Panc1 (cell line): ENCODE data around the gene UGT1A9. TPM values are rescaled to one million over a fixed set of nuclear protein-coding genes. Genes with fewer than 3 reads are reported as not detected.

Experiments
- ATAC-seq: fragments of 200-7000 bp; cut with Tn5 transposase; 2 replicates; pipeline ENCODE4 v1.9.1; 2020; ENCODE audit warnings: mild to moderate bottlenecking, moderate library complexity
- BruUV-seq: library from RNA; stranded (reverse); fragments of 400-500 nt; replicated peaks from 2 replicates; lab custom pipeline; 2021; lab: Mats Ljungman, UMichigan
- CTCF ChIA-PET: fragments of 300-600 bp; sonication (Branson Sonifier 250); formaldehyde crosslinking; loops from one replicate; lab custom pipeline; 2022; ENCODE audit warnings: antibody characterized with exemption; lab: Charles Lee
- POLR2A ChIA-PET: fragments of 300-600 bp; sonication (Branson Sonifier 250); formaldehyde crosslinking; loops from one replicate; lab custom pipeline; 2022; ENCODE audit warnings: antibody characterized with exemption; lab: Charles Lee
- DNase-seq: peaks from one replicate; pipeline ENCODE4 v3.0.0-alpha.2; 2010; ENCODE audit warnings: low read depth, low spot score
- H3K27ac ChIP-seq: 2 replicates; pipeline ENCODE4 v1.5.1; 2011; ENCODE audit warnings: mild to moderate bottlenecking, low read length, inconsistent platforms
- H3K27me3 ChIP-seq: fragments of 200-500 bp; sonication (Bioruptor generic); 2 replicates; pipeline ENCODE4 v1.6.0; 2014; ENCODE audit warnings: low read length, inconsistent platforms; ENCODE audit not compliant: control insufficient read depth, insufficient read depth
- H3K36me3 ChIP-seq: fragments of 200-500 bp; sonication (Bioruptor generic); 2 replicates; pipeline ENCODE4 v1.5.1; 2014; ENCODE audit warnings: inconsistent platforms, mild to moderate bottlenecking, low read length, moderate library complexity; ENCODE audit not compliant: control insufficient read depth, insufficient read depth
- H3K4me1 ChIP-seq: 2 replicates; pipeline ENCODE4 v1.5.1; 2011; ENCODE audit warnings: inconsistent platforms, mild to moderate bottlenecking, low read length, moderate library complexity; ENCODE audit not compliant: control insufficient read depth, insufficient read depth
- H3K4me3 ChIP-seq, 2 experiments: 2 replicates each; pipeline ENCODE4 v1.5.1; 2011 to 2012; ENCODE audit warnings: low read depth in 2 of 2, low read length in 2 of 2, mild to moderate bottlenecking in 2 of 2, inconsistent platforms in 1 of 2, moderate library complexity in 1 of 2
- H3K9me3 ChIP-seq: fragments of 200-500 bp; sonication (Bioruptor generic); 2 replicates; pipeline ENCODE4 v1.5.1; 2014; ENCODE audit warnings: low read depth, mild to moderate bottlenecking, inconsistent platforms, low read length, moderate library complexity; ENCODE audit not compliant: control insufficient read depth, insufficient read depth
- POLR2AphosphoS5 ChIP-seq: IDR thresholded peaks from 2 replicates; pipeline ENCODE4 v1.6.1; 2012; ENCODE audit warnings: mild to moderate bottlenecking, low read depth, low read length, moderate library complexity
- SIN3A ChIP-seq: IDR thresholded peaks from 2 replicates; pipeline ENCODE4 v1.6.1; 2012; ENCODE audit warnings: low read depth, mild to moderate bottlenecking, low read length, moderate library complexity, borderline replicate concordance; ENCODE audit not compliant: insufficient read depth
- in situ Hi-C: cut with HindIII; loops from 2 replicates; pipeline ENCODE4 v1.10.0; 2016; ENCODE audit warnings: low sequenced_read_pairs, low pct_unique_long_range_greater_than_20kb
- intact Hi-C: fragments of 100-400 bp; cut with micrococcal nuclease; formaldehyde crosslinking; loops from one replicate; pipeline ENCODE4 v1.10.0; 2022; ENCODE audit not compliant: unreplicated experiment
- total RNA-seq: library from RNA; stranded (reverse); gene quantifications from one replicate; pipeline ENCODE4 v1.2.1, GENCODE V29; 2021; ENCODE audit not compliant: unreplicated experiment
- TF ChIP-seq, protein P1 (sequence below): fragments of 450-650 bp; IDR thresholded peaks from 2 replicates; pipeline ENCODE4 v1.5.1; 2017; ENCODE audit warnings: mild to moderate bottlenecking
- TF ChIP-seq, protein P2 (sequence below), 2 experiments: IDR thresholded peaks; 2 replicates each; pipeline ENCODE4 v1.6.1; 2011 to 2012; ENCODE audit warnings: low read depth in 2 of 2, control low read depth in 1 of 2, low read length in 1 of 2, mild to moderate bottlenecking in 1 of 2, moderate library complexity in 1 of 2; ENCODE audit not compliant: insufficient read depth in 1 of 2

Gene UGT1A9
- total RNA-seq, 1 experiment from 2014 or later: not detected

DNA sequence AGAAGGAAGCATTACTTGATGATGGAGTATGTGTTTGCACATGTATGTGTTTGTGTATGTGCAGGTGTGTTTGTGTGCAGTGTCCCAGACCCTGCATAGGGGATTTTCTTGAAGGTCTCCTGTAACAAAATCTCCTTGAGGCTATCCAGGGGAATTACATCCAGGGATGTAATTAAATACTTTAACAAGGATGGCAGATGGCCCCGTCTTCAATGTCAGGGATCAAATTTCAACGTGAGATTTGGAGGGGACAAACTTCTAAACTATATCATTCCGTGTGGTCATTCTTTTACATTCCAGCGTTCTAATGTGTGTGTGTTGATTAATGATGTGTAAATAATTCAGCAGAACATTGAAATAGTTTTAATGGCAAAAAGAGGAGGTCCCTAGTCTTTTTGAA, 3.3 kb downstream of the UGT1A9 start:
- H3K27me3 ChIP-seq: no peaks in the 10 kb centered on the region
- no peaks in the 10 kb centered on the region for H3K36me3 ChIP-seq
- no peak overlapping the region for H3K27ac ChIP-seq
- ATAC-seq (no peak), DNase-seq (no peak)
- POLR2A ChIA-PET: no interaction called here
- H3K9me3 ChIP-seq: no peaks in the 10 kb centered on the region
- in situ Hi-C loops (no loop called here), intact Hi-C loops (no loop called here)
- CTCF ChIA-PET: no interaction called here
- no peaks in the 10 kb centered on the region for H3K4me1 ChIP-seq
- BruUV-seq: no TSS peak
- TF ChIP-seq, protein P1, sequence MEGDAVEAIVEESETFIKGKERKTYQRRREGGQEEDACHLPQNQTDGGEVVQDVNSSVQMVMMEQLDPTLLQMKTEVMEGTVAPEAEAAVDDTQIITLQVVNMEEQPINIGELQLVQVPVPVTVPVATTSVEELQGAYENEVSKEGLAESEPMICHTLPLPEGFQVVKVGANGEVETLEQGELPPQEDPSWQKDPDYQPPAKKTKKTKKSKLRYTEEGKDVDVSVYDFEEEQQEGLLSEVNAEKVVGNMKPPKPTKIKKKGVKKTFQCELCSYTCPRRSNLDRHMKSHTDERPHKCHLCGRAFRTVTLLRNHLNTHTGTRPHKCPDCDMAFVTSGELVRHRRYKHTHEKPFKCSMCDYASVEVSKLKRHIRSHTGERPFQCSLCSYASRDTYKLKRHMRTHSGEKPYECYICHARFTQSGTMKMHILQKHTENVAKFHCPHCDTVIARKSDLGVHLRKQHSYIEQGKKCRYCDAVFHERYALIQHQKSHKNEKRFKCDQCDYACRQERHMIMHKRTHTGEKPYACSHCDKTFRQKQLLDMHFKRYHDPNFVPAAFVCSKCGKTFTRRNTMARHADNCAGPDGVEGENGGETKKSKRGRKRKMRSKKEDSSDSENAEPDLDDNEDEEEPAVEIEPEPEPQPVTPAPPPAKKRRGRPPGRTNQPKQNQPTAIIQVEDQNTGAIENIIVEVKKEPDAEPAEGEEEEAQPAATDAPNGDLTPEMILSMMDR: no peak
- TF ChIP-seq, protein P2, sequence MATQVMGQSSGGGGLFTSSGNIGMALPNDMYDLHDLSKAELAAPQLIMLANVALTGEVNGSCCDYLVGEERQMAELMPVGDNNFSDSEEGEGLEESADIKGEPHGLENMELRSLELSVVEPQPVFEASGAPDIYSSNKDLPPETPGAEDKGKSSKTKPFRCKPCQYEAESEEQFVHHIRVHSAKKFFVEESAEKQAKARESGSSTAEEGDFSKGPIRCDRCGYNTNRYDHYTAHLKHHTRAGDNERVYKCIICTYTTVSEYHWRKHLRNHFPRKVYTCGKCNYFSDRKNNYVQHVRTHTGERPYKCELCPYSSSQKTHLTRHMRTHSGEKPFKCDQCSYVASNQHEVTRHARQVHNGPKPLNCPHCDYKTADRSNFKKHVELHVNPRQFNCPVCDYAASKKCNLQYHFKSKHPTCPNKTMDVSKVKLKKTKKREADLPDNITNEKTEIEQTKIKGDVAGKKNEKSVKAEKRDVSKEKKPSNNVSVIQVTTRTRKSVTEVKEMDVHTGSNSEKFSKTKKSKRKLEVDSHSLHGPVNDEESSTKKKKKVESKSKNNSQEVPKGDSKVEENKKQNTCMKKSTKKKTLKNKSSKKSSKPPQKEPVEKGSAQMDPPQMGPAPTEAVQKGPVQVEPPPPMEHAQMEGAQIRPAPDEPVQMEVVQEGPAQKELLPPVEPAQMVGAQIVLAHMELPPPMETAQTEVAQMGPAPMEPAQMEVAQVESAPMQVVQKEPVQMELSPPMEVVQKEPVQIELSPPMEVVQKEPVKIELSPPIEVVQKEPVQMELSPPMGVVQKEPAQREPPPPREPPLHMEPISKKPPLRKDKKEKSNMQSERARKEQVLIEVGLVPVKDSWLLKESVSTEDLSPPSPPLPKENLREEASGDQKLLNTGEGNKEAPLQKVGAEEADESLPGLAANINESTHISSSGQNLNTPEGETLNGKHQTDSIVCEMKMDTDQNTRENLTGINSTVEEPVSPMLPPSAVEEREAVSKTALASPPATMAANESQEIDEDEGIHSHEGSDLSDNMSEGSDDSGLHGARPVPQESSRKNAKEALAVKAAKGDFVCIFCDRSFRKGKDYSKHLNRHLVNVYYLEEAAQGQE (IDR thresholded peaks at IDR 0.05; ENCODE audit: insufficient read depth in 1 of 2, low read depth in 2 of 2, low read length in 1 of 2): no peak
- TF ChIP-seq POLR2AphosphoS5: no peak
- no peak overlapping the region for H3K4me3 ChIP-seq

DNA sequence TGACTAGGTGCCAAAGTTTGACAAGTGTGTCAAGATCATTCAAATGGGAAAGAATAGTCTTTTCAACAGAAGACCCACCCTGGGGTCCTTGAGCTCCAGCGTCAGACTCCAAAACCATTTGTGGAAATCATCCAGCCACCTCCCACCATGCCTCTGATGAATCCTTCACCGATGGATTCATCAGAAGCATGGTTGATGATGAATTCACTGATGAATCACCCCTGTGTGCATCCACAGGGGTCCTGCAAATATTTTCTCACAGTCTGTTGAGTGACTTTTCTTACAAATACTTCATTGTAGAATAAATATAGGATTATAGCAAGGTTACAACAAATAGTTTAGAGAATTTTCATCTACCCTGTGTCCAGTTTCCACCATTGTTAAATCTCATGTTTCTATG, 4.3 kb downstream of the UGT1A9 start:
- CTCF ChIA-PET: no interaction called here
- no peaks in the 10 kb centered on the region for H3K36me3 ChIP-seq
- DNase-seq (no peak), ATAC-seq (no peak)
- POLR2A ChIA-PET: no interaction called here
- no peak overlapping the region for H3K4me3 ChIP-seq
- TF ChIP-seq SIN3A (no peak), POLR2AphosphoS5 (no peak)
- TF ChIP-seq, protein P1: no peak
- TF ChIP-seq, protein P2 (IDR thresholded peaks at IDR 0.05; ENCODE audit: insufficient read depth in 1 of 2, low read depth in 2 of 2, low read length in 1 of 2): no peak
- H3K27ac ChIP-seq: no peak overlapping the region
- no peaks in the 10 kb centered on the region for H3K27me3 ChIP-seq
- no peaks in the 10 kb centered on the region for H3K9me3 ChIP-seq
- intact Hi-C loops (no loop called here), in situ Hi-C loops (no loop called here)
- BruUV-seq: no TSS peak
- no peaks in the 10 kb centered on the region for H3K4me1 ChIP-seq
